ENCODE results near the gene BMS1. TPM values are rescaled to one million over a fixed set of nuclear protein-coding genes. Genes with fewer than 3 reads are reported as not detected.

Gene BMS1
- total and polyA plus RNA-seq, 11 donors = 6.7 to 17.1 (median 13.8) TPM

GRCh38 chr10:42790835-42791234, 8.2 kb downstream of the BMS1 start:
- intact Hi-C loops (cut with DNase I) = no loop called here
- no peak for TF ChIP-seq POLR2A (IDR thresholded peaks at IDR 0.05)
- TF ChIP-seq CTCF (IDR thresholded peaks at IDR 0.05) = no peak

GRCh38 chr10:42795701-42796100, 13.1 kb downstream of the BMS1 start:
- 82 to 86% (median 84%) methylated on average over 2 of the region's 2 CpGs for WGBS, 4 donors
- intact Hi-C loops (cut with DNase I) = no loop called here
- no peak overlapping the region for H3K4me3 ChIP-seq

More at GRCh38 chr10:42790835-42791234, 8.2 kb downstream of the BMS1 start:
- 85 to 88% (median 86%) methylated on average over 3 of the region's 3 CpGs for WGBS, 4 donors
- no peak for ATAC-seq
- DNase-seq = no peak
- H3K4me1 ChIP-seq = no peaks in the 10 kb centered on the region
- H3K27me3 ChIP-seq = no peaks in the 10 kb centered on the region
- peaks cover 0 to 98% (median 96%) of the 10 kb centered on the region in 9 donors for H3K36me3 ChIP-seq
- H3K9me3 ChIP-seq = no peaks in the 10 kb centered on the region
- H3K4me3 ChIP-seq = no peak overlapping the region
- H3K27ac ChIP-seq = no peak overlapping the region

GRCh38 chr10:42801135-42801534, 18.5 kb downstream of the BMS1 start:
- intact Hi-C loops (cut with DNase I) = no loop called here
- Histone ChIP-seq H3K27me3 (no peaks in the 10 kb centered on the region), H3K27ac (no peak overlapping the region), H3K4me3 (no peak overlapping the region), H3K9me3 (no peaks in the 10 kb centered on the region), H3K36me3 (peaks cover 0 to 100% (median 99%) of the 10 kb centered on the region in 9 donors), H3K4me1 (no peaks in the 10 kb centered on the region)
- TF ChIP-seq CTCF (IDR thresholded peaks at IDR 0.05) (no peak), POLR2A (IDR thresholded peaks at IDR 0.05) (no peak)
- ATAC-seq (no peak), DNase-seq (no peak)

More at GRCh38 chr10:42795701-42796100, 13.1 kb downstream of the BMS1 start:
- Histone ChIP-seq H3K27me3 (no peaks in the 10 kb centered on the region), H3K36me3 (peaks cover 0 to 98% (median 98%) of the 10 kb centered on the region in 9 donors), H3K27ac (no peak overlapping the region), H3K9me3 (no peaks in the 10 kb centered on the region), H3K4me1 (no peaks in the 10 kb centered on the region)
- ATAC-seq = no peak
- no peak for DNase-seq
- no peak for TF ChIP-seq CTCF (IDR thresholded peaks at IDR 0.05)
- no peak for TF ChIP-seq POLR2A (IDR thresholded peaks at IDR 0.05)

- no peak for DNase-seq
- WGBS, 4 donors = 83 to 92% (median 89%) methylated on average over 3 of the region's 3 CpGs
- Histone ChIP-seq H3K27me3 (no peaks in the 10 kb centered on the region), H3K36me3 (peaks cover 0 to 100% (median 97%) of the 10 kb centered on the region in 9 donors), H3K9me3 (no peaks in the 10 kb centered on the region), H3K27ac (no peak overlapping the region), H3K4me3 (no peak overlapping the region), H3K4me1 (no peaks in the 10 kb centered on the region)
- no peak for TF ChIP-seq POLR2A (IDR thresholded peaks at IDR 0.05)
- TF ChIP-seq CTCF (IDR thresholded peaks at IDR 0.05) = no peak
- no peak for ATAC-seq
- intact Hi-C loops (cut with DNase I) = no loop called here
Observed at GRCh38 chr10:42802876-42803275, 20.3 kb downstream of the BMS1 start.
